Inflammatory macrophage treated with lipopolysaccharide for 4 hours (primary cell): ENCODE results near the gene C9orf50.

ENCODE experiments used
- DNase-seq: peaks from one replicate; pipeline ENCODE4 v3.0.0-alpha.2; 2020

Gene C9orf50

DNA sequence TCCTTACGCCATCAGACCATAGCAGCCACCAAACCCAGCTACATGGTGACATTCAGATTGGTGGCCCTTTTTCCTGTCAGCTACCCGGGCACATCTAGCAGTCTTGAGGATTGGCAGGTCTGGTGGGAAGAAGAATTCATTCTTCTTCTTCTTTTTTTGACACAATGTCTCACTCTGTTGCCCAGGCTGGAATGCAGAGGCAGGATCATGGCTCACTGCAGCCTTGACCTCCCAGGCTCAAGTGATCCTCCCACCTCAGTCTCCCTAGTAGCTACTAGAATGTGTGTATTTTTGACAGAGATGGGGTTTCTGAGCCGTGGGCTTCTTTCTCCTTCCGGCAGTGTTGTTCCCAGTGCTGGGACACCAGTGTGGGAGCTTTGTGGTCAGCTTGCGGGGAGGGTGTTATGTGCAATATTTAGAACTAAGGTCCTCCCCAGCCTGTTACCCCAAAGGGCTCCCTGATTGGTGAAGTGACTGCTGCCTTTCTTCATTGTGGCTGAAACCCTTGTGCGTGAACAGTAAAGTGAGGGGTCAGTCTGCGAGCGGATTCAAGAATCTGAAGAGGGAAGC is 8.4 kb upstream of the C9orf50 start:
- DNase-seq, result no peak

- DNase-seq, result no peak
These were observed 7.8 kb upstream of the C9orf50 start for GRCh38 chr9:129628709-129629108.

- DNase-seq, result no peak
These were observed 6.9 kb upstream of the C9orf50 start for GRCh38 chr9:129627556-129628440.

DNA sequence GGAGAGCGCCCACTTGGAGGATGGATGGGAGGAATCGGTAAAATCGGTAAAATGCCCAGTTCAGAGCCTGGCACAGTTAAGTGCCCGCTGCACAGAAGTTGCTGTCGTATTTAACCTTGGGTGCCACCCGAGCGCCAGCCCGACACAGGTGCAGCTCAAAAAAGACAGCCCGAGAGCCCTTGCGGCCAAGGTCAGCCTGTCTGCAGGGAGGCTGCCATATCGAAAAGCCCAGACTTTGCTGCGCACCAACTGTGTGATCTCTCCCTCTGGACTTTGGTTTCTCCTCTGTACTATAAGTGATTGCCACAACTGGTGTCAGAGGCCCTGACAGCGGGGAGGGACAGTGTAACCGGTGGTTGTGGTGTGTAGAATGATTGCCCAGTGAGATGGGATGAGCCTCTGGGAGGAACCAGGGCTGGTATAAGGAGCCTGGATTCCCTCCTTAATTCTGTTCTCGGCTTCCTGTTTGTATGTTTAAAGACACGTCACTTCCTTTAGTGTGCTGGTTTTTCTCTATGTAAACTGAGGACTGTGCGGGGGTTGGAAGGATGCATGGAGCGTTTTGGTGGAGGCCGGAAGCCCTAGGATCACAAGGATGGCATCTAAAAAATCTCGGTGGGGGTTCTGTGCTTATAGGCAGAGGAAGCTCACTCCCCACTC is 5.9 kb upstream of the C9orf50 start:
- DNase-seq, result peak; percentile 29

- peak; percentile 88 for DNase-seq
These were observed 5.3 kb upstream of the C9orf50 start, which contains the start of gene NTMT1 for GRCh38 chr9:129626079-129626624. TSS of gene NTMT1 (plus strand) at chr9:129626163. CDS start at chr9:129632704, 6,541 bp downstream.

- DNase-seq, result peak; percentile 81
These were observed 4.0 kb upstream of the C9orf50 start for GRCh38 chr9:129624947-129625346.

- DNase-seq, result peak; percentile 46
These were observed 3.4 kb upstream of the C9orf50 start for GRCh38 chr9:129624168-129624759.

DNA sequence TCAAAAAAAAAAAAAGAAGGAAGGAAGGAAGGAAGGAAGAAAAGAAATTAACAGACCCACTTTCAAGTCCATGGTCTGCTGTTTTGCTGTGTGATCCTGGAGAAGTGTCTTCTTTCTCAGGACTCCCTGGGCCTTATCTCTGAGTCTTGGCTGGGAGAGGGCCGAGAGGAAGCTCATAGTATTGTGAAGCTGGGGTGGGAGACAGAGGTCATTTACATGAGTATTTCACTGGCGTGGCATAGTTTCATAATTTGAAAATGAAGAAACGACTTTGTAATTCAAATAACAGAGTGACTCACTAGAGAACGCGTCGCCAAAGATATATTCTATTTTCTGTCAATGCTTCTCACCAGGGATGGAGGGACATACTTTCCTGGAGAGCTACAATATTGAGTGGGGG is 2.4 kb upstream of the C9orf50 start:
- DNase-seq, result peak; percentile 93

DNA sequence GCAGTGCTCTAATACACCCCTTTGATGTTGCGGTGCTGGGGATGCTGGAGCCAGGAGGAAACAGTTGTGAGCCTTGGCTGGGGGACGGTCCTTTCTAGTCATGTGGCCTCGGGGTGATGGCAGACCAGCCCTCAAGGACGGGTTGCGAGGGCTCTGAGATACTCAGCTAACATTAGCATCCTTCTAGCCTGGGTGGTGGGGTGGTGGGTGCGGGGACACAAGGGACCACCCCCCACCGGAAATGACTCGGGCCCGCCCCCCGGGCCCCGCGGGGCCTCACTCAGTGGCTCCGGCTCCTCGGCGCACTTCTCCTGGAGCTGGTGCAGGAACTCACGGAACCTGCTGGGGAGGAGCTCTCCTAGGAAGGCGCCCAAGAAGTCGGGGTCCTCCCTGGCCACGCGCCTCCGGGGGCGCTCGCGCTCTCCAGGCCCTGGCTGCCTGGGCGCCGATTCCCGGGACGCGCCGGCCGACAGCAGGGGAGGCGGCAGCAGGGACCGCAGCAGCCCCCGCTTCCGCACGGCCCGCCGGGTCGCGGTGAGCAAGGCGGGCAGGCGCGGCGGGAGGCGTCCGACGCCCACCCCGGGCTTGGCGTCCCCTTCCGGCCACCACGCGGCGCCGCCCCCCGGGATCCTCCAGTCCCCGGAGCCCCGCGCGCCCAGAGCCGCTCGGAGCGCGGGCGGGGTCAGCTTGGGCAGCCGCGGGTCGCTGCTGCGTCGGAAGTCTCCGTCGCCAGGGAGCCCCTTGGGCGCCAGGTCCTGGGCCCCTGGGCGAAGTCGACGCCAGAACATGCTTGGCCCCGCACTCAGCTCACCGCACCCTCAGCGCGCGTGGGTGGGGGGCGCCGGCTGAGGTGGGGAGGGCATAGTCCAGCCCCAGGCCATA is 873 bp downstream of the C9orf50 start:
- DNase-seq, result peak; percentile 24

GRCh38 chr9:129617167-129617566 is 3.7 kb downstream of the C9orf50 start:
- DNase-seq, result peak; percentile 44

- no peak for DNase-seq
These were observed 5.3 kb downstream of the C9orf50 start for GRCh38 chr9:129615407-129616285.

DNA sequence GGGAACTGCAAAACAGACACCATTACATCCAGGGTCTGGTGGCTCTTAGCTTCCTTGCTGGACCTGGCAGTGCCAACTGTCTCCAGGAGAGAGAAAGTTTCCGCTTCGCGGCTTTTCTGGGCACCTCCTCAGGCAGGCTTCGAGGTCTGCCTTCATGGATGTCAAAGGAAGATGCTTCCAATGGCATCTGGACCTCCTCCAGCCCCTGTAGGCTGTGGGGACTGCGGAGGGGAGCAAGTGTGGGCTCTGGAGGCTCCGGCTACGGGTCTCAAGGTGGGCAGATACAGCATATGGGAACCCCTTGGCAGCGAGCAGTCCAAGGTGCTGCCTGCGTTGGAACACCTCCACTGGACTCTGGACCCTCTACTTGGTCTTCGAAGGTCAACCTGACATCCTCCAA is 6.0 kb downstream of the C9orf50 start:
- DNase-seq, result no peak

DNA sequence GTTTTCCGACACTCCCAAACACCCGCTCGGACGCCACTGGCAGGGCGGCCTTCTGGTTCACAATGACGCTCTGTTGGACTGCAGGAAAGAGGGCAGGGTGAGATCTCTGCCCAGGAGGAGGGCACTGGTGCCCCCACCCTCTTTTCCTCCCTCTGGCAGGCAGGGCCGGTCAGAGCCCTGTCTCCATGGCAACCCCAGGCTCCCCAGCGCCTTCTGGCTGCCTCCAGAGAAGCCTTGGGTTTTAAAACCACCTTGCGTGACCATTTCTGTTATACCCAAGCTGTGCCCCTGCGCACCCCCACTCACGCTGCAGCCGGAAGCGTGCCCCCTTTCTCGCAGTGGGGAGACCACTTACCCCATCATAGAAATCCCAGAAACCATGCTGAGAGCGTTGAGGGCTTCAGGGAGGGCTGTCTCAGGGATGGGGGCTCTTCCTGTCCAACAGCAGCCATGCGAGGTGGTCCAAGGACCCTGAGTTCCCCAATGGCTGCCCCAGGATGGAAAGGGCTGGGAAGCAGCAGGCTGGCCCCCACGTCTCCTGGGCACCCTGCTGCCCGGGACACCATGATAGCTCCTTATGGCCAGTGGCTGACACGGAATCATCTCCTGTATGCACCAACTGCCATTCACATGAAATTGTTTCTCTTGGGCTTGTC is 7.3 kb downstream of the C9orf50 start:
- no peak for DNase-seq

- DNase-seq, result no peak
These were observed 7.9 kb downstream of the C9orf50 start for GRCh38 chr9:129612815-129613519.

DNA sequence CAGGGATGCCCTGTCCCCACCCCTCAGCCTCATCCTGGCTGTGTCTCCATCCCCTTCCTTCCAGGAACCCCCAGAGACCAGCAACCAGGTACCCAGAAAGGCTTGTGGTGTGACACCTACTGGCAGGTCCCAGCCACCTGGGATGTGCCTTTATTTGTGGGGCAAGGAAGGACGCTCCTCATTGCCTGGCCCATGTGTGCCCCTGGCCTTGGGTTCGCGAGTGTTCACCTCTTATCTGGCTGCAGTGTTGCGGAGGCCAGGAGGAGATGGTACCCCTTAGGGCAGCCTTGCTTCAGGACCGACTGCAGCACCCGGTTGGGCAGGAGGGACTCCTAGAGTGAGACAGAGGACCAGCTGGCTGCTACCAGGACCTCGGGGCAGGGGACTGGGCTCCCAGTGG is 8.8 kb downstream of the C9orf50 start:
- DNase-seq, result no peak

GRCh38 chr9:129611307-129611800 is 9.5 kb downstream of the C9orf50 start:
- DNase-seq, result no peak

- peak; percentile 56 for DNase-seq
These were observed 10.2 kb downstream of the C9orf50 start for GRCh38 chr9:129610473-129611306.

GRCh38 chr9:129610213-129610472 is 10.8 kb downstream of the C9orf50 start:
- no peak for DNase-seq
